Activated naive CD4-positive, alpha-beta T cell treated with anti-CD3 and anti-CD28 coated beads, Interleukin-2, amount 50 U/mL, for 16 hours (primary cell): ENCODE data around the gene NFATC3.

Source experiments
- DNase-seq: peaks from one replicate; pipeline ENCODE4 v3.0.0-alpha.2; 2020

NFATC3 gene

GRCh38 chr16:68073902-68074760 is 11.0 kb upstream of the NFATC3 start:
- DNase-seq = no peak

GRCh38 chr16:68074850-68075555 is 10.2 kb upstream of the NFATC3 start:
- no peak for DNase-seq

GRCh38 chr16:68075980-68076379 is 9.2 kb upstream of the NFATC3 start:
- DNase-seq = no peak

- DNase-seq = no peak
Measured at GRCh38 chr16:68076560-68076959, 8.6 kb upstream of the NFATC3 start.

- no peak for DNase-seq
Measured at GRCh38 chr16:68077866-68078700, 7.1 kb upstream of the NFATC3 start.

GRCh38 chr16:68078701-68079375 is 6.3 kb upstream of the NFATC3 start:
- no peak for DNase-seq

GRCh38 chr16:68079376-68079625 is 5.9 kb upstream of the NFATC3 start:
- no peak for DNase-seq

GRCh38 chr16:68079626-68080344 is 5.4 kb upstream of the NFATC3 start:
- DNase-seq = peak; percentile 59

- no peak for DNase-seq
Measured at GRCh38 chr16:68081861-68082628, 3.1 kb upstream of the NFATC3 start.

GRCh38 chr16:68082629-68083238 is 2.4 kb upstream of the NFATC3 start:
- no peak for DNase-seq

GRCh38 chr16:68083239-68083781 is 1.9 kb upstream of the NFATC3 start:
- no peak for DNase-seq

GRCh38 chr16:68083861-68084503 is 1.2 kb upstream of the NFATC3 start:
- no peak for DNase-seq

GRCh38 chr16:68084504-68085258 is 489 bp upstream of the NFATC3 start:
- peak; percentile 84 for DNase-seq

- no peak for DNase-seq
Measured at GRCh38 chr16:68086336-68086841, 1.2 kb downstream of the NFATC3 start.

GRCh38 chr16:68086860-68087268 is 1.7 kb downstream of the NFATC3 start:
- no peak for DNase-seq

- no peak for DNase-seq
Measured at GRCh38 chr16:68087688-68088087, 2.5 kb downstream of the NFATC3 start.

- DNase-seq = no peak
Measured at GRCh38 chr16:68088130-68088972, 3.2 kb downstream of the NFATC3 start.

GRCh38 chr16:68089067-68089466 is 3.9 kb downstream of the NFATC3 start:
- no peak for DNase-seq
